GM12874 (cell line): ENCODE measurements around the gene FAM120AOS.

Experiments used
- TF ChIP-seq, protein P1 (sequence below): IDR thresholded peaks from 2 replicates; pipeline ENCODE4 v1.5.1; 2011; ENCODE audit warnings: low read depth, mild to moderate bottlenecking, control low read depth, low read length, moderate library complexity; ENCODE audit not compliant: insufficient read depth

The FAM120AOS gene

DNA sequence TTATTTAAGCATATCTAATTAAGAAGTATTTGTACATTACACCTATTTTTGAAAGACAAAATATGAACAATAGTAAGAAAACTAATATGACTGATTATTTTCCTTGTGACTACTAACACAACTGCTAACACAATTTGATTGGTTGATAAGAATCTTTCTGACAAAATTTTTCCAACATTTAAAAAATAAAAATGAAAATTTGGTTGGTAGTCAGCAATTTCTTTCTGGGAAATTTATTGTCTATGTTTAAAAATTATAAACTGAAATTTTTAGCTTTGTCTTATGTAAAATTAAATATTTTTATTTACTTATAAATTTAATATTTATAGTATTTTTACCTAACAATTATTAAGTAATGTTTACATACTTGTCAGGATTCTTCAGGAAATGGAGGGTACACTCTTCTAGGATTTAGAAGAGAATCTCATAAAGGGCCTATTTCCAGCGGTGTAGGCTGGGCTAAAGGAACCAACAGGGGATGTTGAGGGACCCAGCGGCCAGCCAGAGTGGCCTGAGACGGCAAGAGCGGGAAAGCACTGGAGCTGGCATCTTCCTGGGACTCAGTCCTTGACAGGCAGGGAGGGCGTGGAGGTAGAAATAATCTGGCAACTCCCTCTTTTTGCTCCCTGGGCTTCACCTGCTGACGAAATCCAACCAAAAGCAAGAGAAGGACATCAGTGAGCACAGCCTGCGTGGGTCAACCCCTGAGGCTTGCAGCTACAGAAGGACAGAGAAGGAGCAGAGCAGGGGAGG lies 16.6 kb downstream of the FAM120AOS start:
- TF ChIP-seq, protein P1, sequence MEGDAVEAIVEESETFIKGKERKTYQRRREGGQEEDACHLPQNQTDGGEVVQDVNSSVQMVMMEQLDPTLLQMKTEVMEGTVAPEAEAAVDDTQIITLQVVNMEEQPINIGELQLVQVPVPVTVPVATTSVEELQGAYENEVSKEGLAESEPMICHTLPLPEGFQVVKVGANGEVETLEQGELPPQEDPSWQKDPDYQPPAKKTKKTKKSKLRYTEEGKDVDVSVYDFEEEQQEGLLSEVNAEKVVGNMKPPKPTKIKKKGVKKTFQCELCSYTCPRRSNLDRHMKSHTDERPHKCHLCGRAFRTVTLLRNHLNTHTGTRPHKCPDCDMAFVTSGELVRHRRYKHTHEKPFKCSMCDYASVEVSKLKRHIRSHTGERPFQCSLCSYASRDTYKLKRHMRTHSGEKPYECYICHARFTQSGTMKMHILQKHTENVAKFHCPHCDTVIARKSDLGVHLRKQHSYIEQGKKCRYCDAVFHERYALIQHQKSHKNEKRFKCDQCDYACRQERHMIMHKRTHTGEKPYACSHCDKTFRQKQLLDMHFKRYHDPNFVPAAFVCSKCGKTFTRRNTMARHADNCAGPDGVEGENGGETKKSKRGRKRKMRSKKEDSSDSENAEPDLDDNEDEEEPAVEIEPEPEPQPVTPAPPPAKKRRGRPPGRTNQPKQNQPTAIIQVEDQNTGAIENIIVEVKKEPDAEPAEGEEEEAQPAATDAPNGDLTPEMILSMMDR: no peak

DNA sequence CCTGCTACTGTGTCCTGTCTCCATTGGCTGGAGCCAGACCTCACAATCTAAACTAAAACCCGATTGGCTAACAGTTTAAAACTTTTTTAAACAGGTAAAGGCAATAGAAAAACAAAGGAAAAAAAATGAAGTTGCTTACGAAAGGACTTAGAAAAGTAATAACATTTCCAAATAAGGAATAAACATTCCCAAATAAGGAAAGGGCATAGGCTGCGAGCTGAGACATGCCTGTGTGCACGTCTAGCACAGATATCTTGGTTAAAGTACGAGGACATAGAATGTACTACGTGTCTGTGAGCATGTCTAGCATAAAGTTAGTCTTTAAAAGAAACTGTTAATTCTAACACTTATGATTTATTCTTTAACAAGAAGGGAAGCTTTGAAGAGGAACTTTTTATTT lies 17.2 kb downstream of the FAM120AOS start:
- TF ChIP-seq, protein P1: no peak

DNA sequence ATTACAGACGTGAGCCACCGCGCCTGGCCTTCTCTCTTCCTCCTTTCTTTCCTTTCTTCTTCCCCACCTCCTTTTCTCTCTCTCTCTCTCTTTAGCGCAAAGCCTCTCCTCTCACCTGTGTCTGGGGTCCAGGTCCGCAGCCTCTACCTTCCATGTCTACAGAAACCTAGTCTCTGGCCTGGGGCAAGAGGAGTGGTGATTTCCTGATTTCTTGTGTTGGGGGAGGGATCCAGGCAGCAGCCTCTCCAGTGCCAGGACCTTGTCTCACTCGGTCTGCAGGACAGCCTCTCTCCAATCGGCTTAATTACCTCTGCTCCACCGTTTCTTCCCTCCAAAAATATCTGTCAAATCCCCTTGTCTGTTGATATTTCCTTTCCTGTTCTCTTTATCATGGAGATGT lies 18.0 kb downstream of the FAM120AOS start:
- TF ChIP-seq, protein P1: no peak

DNA sequence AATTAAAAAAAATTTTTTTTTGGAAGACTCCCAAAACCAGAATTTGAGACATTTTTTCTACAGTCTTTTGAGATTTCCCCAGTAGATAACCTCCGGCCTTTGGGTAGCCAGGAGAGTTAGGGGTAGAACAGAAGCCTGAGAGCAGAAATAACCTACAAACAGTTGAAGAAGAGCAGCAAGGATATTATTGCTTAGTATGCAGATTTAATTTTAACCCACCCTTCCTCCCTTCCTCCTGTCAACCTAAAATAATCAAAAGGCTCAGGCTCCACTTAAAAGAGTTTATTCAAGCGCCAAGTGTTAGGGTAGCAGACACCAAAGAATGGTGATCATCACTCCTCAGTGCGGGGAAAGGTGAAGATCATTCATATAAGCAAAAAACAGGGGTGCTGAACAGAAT lies 19.3 kb downstream of the FAM120AOS start:
- TF ChIP-seq, protein P1: no peak

DNA sequence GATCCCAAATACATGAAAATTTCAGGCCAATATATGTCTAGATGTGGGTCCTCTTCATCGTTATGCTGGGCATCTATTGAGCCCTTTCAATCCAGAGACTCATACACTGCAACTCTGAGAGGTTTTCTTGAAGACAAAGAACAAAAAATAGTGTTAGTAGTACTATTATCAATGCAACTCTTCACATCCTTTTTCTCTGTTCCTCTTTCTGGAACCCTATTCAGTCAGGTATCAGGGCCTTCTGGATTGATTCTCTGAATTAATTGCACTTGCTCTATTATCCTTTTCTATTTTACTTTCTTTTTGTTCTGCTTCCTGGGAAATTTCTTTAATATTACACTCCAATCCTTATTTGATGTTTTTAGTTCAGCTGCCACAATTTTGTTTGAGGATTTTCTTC lies 20.4 kb downstream of the FAM120AOS start:
- TF ChIP-seq, protein P1: no peak

DNA sequence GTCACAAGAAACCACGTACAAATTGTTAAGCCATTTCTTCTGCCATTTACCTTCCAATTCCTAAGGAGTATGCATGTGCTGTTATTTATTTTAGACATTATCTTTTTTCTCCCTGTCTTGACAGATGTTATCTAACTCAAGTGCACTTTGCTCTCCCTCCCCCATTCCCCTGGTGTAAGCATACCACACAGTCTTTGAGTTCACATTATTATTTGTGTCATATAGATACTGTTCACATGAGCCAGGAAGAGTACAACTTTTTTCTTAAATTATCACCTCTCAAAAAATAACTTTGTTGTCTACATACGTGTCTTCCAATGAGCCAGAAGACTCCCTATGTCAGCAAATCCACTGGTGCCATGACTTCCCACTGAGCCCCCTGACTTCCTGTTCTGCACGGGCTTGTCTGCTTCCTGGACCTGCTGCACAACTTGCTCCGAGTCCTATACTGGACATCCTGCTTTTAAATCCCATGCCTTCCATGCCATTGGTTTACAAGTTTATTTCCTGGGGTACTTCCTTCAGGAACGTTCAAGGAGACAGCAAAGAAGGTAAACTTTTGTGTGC lies 21.8 kb downstream of the FAM120AOS start:
- TF ChIP-seq, protein P1: no peak

DNA sequence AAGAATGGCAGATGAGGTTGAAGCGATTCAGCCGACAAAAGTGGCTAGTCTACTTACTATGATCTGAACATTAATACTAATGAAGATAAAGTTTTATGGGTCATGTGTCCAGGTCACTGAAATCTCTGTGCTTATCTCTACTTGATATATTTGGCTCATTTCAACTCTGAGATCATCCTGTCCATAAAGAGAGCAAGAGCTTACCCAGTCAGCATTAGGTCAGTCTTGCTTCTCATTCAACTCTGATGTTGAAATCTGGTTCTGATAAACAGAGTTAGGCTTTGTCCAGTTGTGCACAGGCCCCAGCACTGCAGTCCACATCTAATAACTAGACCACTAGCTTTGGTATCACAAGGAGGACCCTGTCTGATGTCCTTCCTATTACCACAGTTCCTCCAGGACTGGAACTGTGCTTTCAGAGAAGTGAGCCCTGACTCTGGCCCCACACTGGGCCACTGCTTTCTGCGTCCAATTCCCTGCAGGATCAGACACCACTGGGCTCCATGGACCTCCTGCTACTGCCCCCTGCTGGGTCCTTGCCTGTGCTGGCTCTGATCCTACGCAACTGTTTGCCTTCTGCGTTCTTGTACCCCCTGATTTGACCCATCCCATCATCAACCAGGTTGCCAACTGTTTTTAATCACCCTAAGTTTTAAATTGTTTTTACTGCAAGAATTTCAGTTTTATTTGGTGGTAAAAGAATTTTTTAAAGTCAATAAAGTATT lies 25.6 kb downstream of the FAM120AOS start:
- TF ChIP-seq, protein P1: peak; percentile 27; the same call in 1 of the 2 replicates
